Measurements from ENCODE around the gene RGMA. TPM values are rescaled to one million over a fixed set of nuclear protein-coding genes. Genes with fewer than 3 reads are reported as not detected.

RGMA gene
- total RNA-seq, 2 experiments from 2014 or later = 0.12 to 0.21 TPM

DNA sequence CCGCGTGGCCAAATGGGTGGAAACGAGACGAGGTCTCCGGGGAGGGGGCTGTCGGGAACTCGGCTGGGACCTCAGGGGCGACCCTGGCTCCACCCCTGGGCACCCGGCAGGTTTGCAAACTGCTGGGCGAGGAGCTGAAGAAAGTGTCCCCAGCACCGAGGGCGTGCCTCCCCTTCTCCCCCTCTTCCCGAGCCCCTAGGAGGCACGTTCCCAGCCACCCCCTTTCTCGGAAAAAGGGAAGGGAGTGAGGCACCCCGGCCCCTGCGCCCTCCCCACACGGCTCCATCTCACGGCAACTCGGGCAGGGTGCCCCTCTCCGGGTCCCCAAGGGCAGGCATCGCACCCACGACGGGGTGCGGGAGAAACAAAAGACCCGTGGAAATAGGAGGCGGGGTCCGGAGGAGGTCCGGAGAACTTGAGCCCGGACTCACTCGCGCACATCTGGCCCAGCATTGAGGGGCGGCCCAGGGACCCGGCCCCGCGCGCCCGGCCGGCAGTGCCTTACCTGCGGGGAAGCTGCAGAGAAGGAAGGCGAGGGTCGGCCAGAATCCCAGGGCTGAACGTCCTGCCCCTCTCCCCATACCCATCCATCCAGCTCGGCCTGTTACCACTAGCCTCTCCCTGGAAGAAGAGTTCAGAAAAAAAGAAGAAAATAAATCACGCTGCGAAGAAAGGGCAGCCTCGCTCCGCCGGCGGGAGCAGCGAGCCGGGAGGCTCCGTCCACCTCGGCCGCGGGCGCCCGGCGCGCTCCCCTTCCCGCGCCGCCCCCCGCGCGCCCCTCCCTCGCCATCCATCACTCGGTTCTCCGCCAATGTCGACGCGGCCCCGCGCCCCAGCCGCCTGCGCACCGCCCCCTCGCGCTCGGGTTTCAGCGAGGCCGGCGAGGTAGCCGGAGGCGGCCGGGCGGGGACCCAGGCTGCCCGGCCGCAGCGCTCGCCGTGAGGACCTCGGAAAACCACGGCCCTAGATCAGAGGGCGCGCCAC lies 16.3 kb downstream of the RGMA start:
- no peak for DNase-seq
- Mint-ChIP-seq H3K36me3 (no peaks in the 10 kb centered on the region), H3K9me3 (no peaks in the 10 kb centered on the region), H3K4me1 (ENCODE audit: low read depth) (peaks cover 10% of the 10 kb centered on the region), H3K27me3 (peaks cover 42% of the 10 kb centered on the region), H3K4me3 (no peak overlapping the region), H3K27ac (no peak overlapping the region)
- CTCF ChIA-PET = interaction anchor here (0.8 to 2.6 kb wide), 2 partner anchors 12 to 15 kb away, joined by 3 to 11 read pairs; no protein-coding TSS in a partner anchor
- POLR2A ChIA-PET = no interaction called here
- intact Hi-C loops (cut with micrococcal nuclease) = no loop called here

DNA sequence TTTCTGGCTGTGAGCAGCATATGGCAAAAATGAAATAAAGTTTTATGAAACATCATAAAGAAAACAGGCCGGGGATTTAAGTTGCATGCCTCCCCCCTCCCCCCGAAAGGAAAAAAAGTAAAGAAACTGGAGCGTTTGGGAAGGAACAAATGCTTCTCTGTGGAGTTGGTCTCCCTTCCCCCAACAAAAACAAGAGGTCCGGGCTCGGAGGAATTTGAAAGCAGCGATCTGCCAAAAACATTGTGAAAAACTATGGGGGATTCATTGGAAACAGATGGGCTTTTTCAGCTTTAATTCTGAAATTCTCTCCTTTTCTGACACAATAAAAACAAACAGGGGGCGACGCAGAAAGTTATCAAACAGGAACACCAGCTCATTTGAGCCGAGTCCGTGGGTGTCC lies 17.0 kb downstream of the RGMA start:
- intact Hi-C loops (cut with micrococcal nuclease) = no loop called here
- Mint-ChIP-seq H3K27ac (no peak overlapping the region), H3K4me3 (no peak overlapping the region)

DNA sequence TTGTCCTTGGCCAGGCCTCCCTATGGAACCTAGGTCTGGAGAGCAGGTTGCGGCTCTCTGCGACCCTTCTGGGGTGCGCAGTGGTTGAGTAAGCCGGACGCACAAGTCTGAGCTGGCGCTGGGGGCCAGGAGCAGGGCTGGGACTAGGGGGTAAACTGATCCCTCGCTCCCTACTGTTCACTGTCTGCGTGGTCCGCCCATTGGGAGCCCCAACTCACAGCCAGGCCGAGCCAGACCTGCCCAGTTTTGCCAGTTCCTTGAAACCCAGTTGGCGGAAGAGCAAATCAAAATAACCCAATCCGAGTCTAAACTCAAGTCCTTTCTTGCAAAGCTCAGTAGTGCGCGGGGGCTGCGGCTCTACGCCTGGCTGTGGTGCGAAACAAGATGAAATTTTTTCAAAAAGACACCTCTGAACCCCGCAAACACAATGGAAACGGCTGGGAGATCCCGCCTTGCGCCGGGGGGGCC lies 17.5 kb downstream of the RGMA start:
- Mint-ChIP-seq H3K4me1 (ENCODE audit: low read depth) (peaks cover 10% of the 10 kb centered on the region), H3K36me3 (no peaks in the 10 kb centered on the region), H3K27ac (no peak overlapping the region), H3K27me3 (peaks cover 39% of the 10 kb centered on the region), H3K4me3 (no peak overlapping the region), H3K9me3 (no peaks in the 10 kb centered on the region)
- ChIA-PET CTCF (interaction anchor here (1.2 to 2.6 kb wide), 2 partner anchors 16 to 17 kb away, joined by 5 to 11 read pairs; no protein-coding TSS in a partner anchor), POLR2A (no interaction called here)
- intact Hi-C loops (cut with micrococcal nuclease) = no loop called here
- no peak for DNase-seq

More for the DNA sequence above, 17.0 kb downstream of the RGMA start:
- Mint-ChIP-seq H3K4me1 (ENCODE audit: low read depth) (peaks cover 10% of the 10 kb centered on the region), H3K36me3 (no peaks in the 10 kb centered on the region), H3K27me3 (peaks cover 41% of the 10 kb centered on the region), H3K9me3 (no peaks in the 10 kb centered on the region)
- POLR2A ChIA-PET = no interaction called here
- DNase-seq = no peak
- CTCF ChIA-PET = interaction anchor here (2.6 kb wide), 1 partner anchor 16 kb away, joined by 11 read pairs; no protein-coding TSS in a partner anchor

DNA sequence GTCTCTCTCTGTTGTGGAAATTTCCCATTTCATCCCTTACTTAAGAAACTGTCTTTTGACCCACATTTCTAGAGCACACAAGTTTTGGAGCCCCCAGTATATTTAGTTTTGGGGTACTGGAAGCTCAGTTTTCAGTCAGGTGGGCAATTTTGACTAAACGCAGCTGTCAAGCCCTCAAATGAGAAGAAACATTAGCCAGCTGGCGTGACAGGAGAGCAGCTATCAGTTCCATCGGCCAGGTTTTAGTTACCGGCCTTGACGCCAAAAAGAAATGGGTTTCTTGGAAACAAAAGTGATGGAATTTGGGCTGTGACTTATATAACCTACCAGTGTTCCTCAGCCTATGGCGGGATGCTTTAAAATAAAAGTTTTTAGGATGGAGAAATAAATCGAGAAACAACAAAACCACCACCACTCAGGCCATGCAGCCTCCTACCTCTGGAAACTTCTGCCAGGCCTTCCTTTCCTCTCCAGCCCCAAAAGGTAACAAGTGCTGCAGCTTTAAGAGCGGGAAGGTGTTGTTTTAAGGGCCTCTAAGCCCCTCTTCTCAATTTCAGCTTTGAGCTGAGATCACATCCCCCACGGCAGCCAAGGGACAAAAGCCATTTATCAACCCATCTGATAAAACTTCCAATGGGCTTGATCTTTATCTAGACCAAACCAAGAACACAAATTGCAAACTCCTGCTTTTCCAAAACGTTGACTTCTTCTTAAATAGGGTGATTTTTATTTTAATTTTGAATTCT lies 18.3 kb downstream of the RGMA start:
- Mint-ChIP-seq H3K27ac (no peak overlapping the region), H3K4me1 (ENCODE audit: low read depth) (peaks cover 10% of the 10 kb centered on the region), H3K36me3 (no peaks in the 10 kb centered on the region), H3K27me3 (peaks cover 36% of the 10 kb centered on the region), H3K9me3 (no peaks in the 10 kb centered on the region), H3K4me3 (no peak overlapping the region)
- intact Hi-C loops (cut with micrococcal nuclease) = no loop called here
- DNase-seq = no peak
- ChIA-PET POLR2A (no interaction called here), CTCF (interaction anchor here (0.7 to 1.2 kb wide), 2 partner anchors 11 to 17 kb away, joined by 3 to 5 read pairs; no protein-coding TSS in a partner anchor)

DNA sequence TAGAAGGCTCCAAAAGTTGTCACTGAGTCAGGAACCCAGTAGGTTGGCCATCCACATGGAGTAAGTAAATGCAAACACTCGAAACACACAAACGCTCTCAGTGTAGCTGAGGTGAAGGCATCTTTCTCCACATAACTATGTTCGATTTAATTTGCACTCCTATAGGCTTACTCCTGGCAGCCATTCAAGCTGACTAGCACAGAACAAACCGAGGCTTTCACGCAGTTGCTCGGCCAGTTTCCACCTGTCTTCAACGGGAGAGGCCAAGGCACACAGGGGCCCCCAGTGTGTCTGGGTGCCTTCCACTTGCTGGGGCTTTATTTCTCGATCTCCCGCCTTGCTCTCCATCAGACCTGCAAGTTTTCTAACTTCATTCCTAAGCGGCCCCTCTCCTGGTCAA lies 18.9 kb downstream of the RGMA start:
- Mint-ChIP-seq H3K27me3 (peaks cover 34% of the 10 kb centered on the region), H3K9me3 (no peaks in the 10 kb centered on the region), H3K4me1 (ENCODE audit: low read depth) (peaks cover 10% of the 10 kb centered on the region), H3K27ac (no peak overlapping the region), H3K4me3 (no peak overlapping the region), H3K36me3 (no peaks in the 10 kb centered on the region)
- intact Hi-C loops (cut with micrococcal nuclease) = no loop called here
- ChIA-PET POLR2A (no interaction called here), CTCF (interaction anchor here (0.7 to 1.2 kb wide), 2 partner anchors 11 to 18 kb away, joined by 3 to 5 read pairs; no protein-coding TSS in a partner anchor)
- DNase-seq = no peak

DNA sequence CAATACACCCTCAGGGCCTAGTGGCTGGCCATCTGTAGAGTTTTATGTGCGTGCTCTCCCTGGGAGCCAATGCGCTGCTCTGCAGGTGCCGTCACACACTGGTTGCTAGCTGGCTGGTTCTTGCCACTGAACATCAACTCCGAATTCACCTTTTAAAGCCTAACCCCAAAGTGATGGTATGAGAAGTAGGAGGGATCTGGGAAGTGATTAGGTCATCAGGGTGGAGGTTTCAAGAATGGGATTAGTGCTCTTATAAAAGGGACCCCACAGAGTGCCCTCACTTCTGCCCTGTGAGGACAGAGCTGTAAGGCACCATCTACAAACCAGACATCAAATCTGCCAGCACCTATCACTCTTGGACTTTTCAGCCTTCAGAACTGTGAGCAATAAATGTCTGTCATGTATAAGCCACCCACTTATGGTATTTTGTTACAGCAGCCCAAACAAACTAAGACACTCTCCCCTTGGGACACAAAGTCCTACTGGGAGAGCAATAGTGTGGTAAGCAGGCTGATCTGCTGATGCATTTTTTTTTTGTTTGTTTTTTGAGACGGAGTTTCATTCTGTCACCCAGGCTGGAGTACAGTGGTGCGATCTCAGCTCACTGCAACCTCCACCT lies 20.3 kb downstream of the RGMA start:
- DNase-seq = no peak
- H3K9me3 Mint-ChIP-seq = no peaks in the 10 kb centered on the region
- POLR2A ChIA-PET = no interaction called here
- CTCF ChIA-PET = interaction anchor here (1.2 to 1.7 kb wide), 2 partner anchors 19 to 1052 kb away, joined by 4 to 5 read pairs; no protein-coding TSS in a partner anchor
- no peaks in the 10 kb centered on the region for H3K36me3 Mint-ChIP-seq
- H3K27ac Mint-ChIP-seq = no peak overlapping the region
- H3K27me3 Mint-ChIP-seq = peaks cover 28% of the 10 kb centered on the region
- intact Hi-C loops (cut with micrococcal nuclease) = no loop called here
- no peak overlapping the region for H3K4me3 Mint-ChIP-seq
- peaks cover 10% of the 10 kb centered on the region for H3K4me1 Mint-ChIP-seq (ENCODE audit: low read depth)

DNA sequence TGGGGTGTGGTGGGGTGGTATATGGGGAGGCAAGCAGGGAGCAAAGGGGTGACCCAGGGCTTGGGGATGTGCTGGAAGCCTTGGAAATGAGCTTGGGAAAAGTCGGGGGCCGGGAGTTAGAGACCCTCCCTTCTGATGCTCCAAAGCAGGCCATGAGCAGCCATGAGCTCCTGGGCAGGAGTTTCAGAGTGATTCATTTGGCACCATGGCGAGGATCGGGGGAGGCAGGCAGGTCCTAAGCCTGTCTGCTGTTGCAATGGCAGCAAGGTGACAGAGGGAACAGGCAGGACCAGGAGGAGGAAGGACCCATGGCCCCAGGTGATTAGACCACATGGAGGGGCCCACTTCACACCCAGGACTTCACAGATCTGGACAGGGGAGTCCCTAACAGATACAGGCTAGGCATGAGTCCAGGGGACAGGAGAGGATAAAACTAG lies 21.3 kb downstream of the RGMA start:
- no peak for DNase-seq
- peaks cover 27% of the 10 kb centered on the region for H3K27me3 Mint-ChIP-seq
- ChIA-PET CTCF (no interaction called here), POLR2A (no interaction called here)
- no peaks in the 10 kb centered on the region for H3K36me3 Mint-ChIP-seq
- intact Hi-C loops (cut with micrococcal nuclease) = no loop called here
- no peak overlapping the region for H3K27ac Mint-ChIP-seq
- H3K4me3 Mint-ChIP-seq = no peak overlapping the region
- H3K9me3 Mint-ChIP-seq = no peaks in the 10 kb centered on the region
- H3K4me1 Mint-ChIP-seq (ENCODE audit: low read depth) = peaks cover 7% of the 10 kb centered on the region

DNA sequence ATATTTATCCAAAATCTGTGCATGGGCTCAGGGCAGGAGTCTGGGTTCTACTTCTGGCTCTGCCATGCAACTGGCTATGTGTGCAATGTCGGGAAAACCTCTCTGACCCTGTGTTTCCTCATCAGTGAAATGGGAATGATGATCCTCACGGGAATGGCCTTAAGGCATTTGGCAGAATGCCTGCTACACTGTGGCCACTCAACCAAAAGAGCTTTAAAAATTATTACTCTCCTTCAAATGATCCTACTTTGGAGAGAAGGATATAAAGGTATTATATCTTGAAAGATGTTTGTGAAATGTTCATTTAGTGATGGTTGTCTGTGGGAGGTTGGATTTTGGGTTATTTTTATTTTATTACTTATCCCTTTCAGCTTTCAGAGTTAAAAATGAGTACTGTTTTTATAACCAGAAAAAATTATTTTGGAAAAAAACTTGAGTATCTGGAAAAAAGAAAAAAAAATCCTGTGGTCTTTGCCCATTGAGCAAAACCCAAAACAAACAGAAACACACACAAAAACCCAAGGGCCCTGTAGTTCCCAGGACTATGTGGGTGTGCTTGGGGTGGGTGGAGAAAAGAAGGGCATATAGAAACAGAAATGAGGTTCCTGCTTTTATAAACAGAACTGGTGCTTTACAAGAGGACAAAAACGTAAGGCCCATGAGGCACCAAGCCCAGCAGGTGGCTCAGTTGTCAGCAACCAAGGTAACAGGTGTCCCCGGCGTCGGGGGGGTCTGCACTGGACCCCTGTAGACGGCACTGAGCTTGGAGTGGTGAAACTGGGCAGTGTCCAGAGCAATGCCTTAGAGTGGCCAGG lies 22.0 kb downstream of the RGMA start:
- CTCF ChIA-PET = interaction anchor here (2.1 kb wide), 1 partner anchor 21 kb away, joined by 6 read pairs; no protein-coding TSS in a partner anchor
- intact Hi-C loops (cut with micrococcal nuclease) = no loop called here
- H3K9me3 Mint-ChIP-seq = no peaks in the 10 kb centered on the region

DNA sequence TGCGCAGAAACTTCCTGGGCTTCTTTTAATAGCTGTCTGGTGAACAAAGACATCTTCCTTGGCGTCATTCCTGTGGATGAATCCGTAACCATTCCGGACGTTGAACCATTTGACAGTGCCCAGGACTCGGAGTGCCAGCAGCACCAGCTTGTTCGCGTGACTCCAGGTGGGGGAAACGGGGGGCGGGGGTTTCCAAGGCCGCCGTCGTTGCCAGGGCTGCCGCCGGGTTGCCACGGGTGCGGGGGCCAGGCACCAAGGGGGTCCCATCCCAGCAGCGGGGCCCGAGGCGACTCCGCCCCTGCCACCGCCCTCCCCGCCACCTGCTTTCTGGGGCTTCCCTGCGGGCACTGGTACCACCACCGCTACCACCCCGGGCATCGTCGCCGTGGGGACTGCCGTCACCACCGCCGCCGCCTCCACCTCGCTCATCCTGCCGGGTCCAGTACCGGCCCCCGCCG lies 22.8 kb downstream of the RGMA start:
- H3K27me3 Mint-ChIP-seq = peaks cover 13% of the 10 kb centered on the region
- no peak overlapping the region for H3K27ac Mint-ChIP-seq
- H3K4me1 Mint-ChIP-seq (ENCODE audit: low read depth) = no peaks in the 10 kb centered on the region
- POLR2A ChIA-PET = no interaction called here
- no peak overlapping the region for H3K4me3 Mint-ChIP-seq
- intact Hi-C loops (cut with micrococcal nuclease) = no loop called here
- H3K36me3 Mint-ChIP-seq = no peaks in the 10 kb centered on the region
- CTCF ChIA-PET = interaction anchor here (2.1 kb wide), 1 partner anchor 22 kb away, joined by 6 read pairs; no protein-coding TSS in a partner anchor
- no peak for DNase-seq
- no peaks in the 10 kb centered on the region for H3K9me3 Mint-ChIP-seq

More for the DNA sequence above, 22.0 kb downstream of the RGMA start:
- POLR2A ChIA-PET = no interaction called here
- peaks cover 3% of the 10 kb centered on the region for H3K4me1 Mint-ChIP-seq (ENCODE audit: low read depth)
- no peak for DNase-seq
- H3K36me3 Mint-ChIP-seq = no peaks in the 10 kb centered on the region
- H3K27me3 Mint-ChIP-seq = peaks cover 21% of the 10 kb centered on the region
- H3K4me3 Mint-ChIP-seq = no peak overlapping the region
- H3K27ac Mint-ChIP-seq = no peak overlapping the region

DNA sequence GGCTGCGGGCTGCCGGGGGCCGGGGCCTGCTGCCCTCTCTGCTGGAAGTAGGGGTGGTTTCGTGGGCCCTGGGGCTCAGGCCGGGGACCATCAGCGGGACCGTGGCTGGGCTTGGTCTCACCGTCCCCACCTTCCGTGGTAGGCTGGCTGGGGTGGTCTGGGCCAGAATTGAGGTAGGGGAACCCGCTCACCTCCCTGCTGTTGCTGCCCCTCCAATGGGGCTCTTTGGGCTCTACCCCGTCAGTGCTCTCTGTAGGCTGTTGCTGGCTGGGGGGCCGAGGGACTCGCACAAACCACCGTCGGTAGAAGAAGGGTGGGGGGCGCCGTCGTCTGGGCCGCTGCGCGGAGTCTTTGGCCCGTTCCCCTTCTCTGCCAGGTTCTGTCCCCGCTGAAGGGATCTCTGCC lies 23.4 kb downstream of the RGMA start:
- CTCF ChIA-PET = interaction anchor here (2.1 kb wide), 1 partner anchor 22 kb away, joined by 6 read pairs; no protein-coding TSS in a partner anchor
- Mint-ChIP-seq H3K4me3 (no peak overlapping the region), H3K4me1 (ENCODE audit: low read depth) (no peaks in the 10 kb centered on the region), H3K36me3 (no peaks in the 10 kb centered on the region), H3K27ac (no peak overlapping the region), H3K9me3 (no peaks in the 10 kb centered on the region), H3K27me3 (peaks cover 10% of the 10 kb centered on the region)
- intact Hi-C loops (cut with micrococcal nuclease) = no loop called here
- no peak for DNase-seq
- POLR2A ChIA-PET = no interaction called here

All from activated CD4-positive, alpha-beta memory T cell treated with anti-CD3 and anti-CD28 coated beads for 36 hours (primary cell).